DMS153 treated with DMSO at 0.1 percent for 48 hours (cell line): ENCODE data around the gene HRH3.

Experiments used
- DNase-seq: peaks from one replicate; lab custom pipeline; 2025; ENCODE audit not compliant: unreplicated experiment; lab: John Stamatoyannopoulos, UW

The HRH3 gene

GRCh38 chr20:62230696-62231095 lies 10.6 kb upstream of the HRH3 start:
- DNase-seq: no peak

DNA sequence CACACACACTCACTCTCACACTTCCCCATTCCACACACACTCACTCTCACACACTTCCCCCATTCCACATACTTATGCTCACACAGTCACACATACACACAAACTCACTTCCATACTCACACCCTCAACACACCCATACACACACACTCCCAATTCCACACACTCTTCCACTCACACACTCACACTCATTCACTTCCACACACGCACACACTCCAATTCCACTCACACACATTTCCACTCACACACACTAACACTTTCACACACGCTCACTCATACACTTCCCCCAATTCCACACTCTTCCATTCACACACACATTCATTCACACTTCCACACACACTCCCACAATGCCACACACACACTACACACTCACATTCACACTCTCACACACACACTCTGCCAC lies 10.2 kb upstream of the HRH3 start:
- DNase-seq: no peak

DNA sequence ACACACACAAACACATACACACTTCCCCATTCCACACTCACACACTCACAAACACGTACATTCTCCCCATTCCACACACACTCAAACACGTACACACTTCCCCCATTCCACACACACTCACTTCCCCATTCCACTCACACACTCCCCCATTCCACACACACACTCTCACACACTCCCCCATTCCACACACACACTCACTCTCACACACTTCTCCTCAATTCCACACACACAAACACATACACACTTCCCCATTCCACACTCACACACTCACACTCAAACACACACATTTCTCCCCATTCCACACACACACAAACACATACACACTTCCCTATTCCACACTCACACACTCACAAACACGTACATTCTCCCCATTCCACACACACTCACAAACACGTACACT lies 9.6 kb upstream of the HRH3 start:
- no peak for DNase-seq

- no peak for DNase-seq
Observed at GRCh38 chr20:62228982-62229545, 9.0 kb upstream of the HRH3 start.

- DNase-seq: peak; percentile 33
Observed at GRCh38 chr20:62227977-62228958, 8.2 kb upstream of the HRH3 start.

GRCh38 chr20:62227591-62227976 lies 7.5 kb upstream of the HRH3 start:
- no peak for DNase-seq

GRCh38 chr20:62226707-62227590 lies 6.9 kb upstream of the HRH3 start:
- no peak for DNase-seq

- DNase-seq: no peak
Observed at GRCh38 chr20:62225820-62226635, 6.0 kb upstream of the HRH3 start.

- no peak for DNase-seq
Observed at GRCh38 chr20:62225026-62225425, 4.9 kb upstream of the HRH3 start.

- DNase-seq: no peak
Observed at GRCh38 chr20:62224113-62224855, 4.2 kb upstream of the HRH3 start.

GRCh38 chr20:62223571-62223970 lies 3.5 kb upstream of the HRH3 start:
- DNase-seq: no peak

DNA sequence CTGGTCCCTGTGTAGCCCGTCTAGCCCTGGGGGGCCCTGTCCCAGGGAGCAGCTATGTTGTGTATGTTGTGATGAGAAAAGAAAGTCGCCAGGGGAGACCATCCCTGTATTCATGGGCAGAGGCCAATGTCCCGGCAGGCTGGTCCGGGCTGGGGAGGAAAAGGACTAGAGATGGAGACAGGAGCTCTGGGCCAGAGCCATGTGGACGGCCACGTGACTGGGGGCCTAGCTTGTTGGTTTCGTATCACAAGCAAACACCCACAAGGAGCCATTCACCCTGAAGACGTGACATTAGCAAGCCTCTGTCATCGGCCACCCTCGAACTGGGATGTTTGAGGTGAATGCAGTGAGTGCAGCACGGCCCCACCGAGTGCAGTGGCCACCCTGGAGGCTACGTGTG lies 2.9 kb upstream of the HRH3 start:
- DNase-seq: no peak

GRCh38 chr20:62222266-62222850 lies 2.3 kb upstream of the HRH3 start:
- DNase-seq: no peak

GRCh38 chr20:62220666-62221568 lies 839 bp upstream of the HRH3 start:
- DNase-seq: no peak

DNA sequence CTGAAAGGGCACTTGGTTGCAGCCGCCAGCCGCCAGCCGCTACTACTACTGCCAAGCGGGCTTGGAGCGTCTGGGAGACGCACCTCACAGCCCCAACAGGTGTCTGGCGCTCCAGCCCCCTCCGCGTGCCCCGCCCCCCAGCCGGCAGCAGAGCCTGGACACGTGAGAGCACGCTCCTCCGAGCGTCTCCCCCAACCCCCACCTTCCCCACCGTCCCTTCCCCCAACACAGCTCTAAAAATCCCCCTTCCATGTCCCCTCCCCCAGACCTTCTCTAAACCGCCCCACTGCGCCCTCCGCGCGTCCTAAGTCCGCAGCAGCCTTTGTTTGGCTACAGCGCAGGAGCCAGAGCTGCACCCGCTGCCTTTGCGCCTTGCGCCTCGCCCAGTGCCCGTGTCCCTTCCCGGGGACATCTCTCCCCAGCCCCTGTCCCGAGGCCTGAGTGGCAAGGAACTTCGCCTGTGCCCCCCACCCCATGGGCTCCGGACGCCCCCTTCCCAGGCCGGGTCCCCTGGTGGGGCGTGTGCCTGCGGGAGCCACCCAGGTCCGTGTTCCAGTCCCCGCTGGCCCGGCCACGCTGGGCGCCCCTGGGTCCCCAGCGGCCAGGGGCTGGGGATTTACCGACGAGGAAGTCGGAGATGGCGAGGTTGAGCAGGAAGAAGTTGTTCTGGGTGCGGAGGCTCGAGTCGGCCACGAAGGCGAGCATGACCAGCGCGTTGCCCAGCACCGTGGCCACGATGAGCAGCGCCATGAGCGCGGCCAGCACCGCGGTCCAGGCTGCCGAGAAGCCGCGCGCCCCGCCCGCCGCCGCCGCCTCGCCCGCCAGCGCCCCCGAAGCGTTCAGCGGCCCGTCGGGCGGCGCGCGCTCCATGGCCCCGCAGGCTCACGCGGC lies 732 bp downstream of the HRH3 start:
- no peak for DNase-seq

DNA sequence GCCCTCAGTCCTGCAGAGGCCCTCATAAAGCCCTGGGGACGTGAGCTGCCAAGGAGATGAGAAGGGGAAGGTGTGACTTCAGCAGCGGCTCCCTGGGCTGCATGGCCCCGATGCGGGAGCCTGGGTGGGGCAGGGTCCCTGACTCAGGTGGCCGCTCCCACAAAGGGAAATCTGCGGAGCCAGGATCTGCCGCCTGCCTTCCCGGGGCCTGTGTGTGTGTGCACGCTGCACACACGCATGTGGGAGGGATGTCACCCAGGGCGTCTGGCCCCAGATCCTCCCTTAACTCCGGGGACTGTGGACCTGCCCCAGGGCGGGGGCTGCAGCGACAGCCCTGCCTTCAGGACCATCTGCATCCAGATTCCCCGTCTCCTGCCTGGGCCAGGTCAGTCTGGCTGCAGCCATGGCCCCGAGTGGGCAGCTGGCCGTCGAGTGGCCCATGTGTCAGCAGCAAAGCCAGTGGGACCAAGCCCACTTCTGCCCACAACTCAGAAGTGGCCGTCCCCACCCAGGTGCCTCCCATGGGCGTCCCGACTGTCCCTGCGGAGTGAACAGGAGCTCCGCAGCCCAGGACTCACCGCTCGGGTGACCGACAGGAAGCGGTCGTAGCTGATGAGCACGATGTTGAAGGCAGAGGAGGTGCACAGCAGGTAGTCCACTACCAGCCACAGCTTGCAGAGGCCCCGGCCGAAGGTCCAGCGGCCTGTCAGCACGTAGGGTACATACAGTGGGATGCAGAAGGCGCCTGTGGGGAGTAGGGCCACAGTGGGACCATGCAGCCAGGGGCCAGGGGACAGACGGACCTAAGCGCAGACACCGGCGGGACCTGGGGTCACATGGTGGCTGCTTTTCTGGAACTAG lies 1.9 kb downstream of the HRH3 start:
- DNase-seq: no peak
